ENCODE data around the gene CD48. TPM values are rescaled to one million over a fixed set of nuclear protein-coding genes. Genes with fewer than 3 reads are reported as not detected.

The CD48 gene
- total RNA-seq: 100 to 1,000 TPM; 272 to 276 TPM
- polyA plus RNA-seq: 100 to 1,000 TPM; 186 to 213 (median 200) TPM
- 237 to 504 (median 423) reads per million in 6 experiments for total RNA-seq

GRCh38 chr1:160711602-160712311 is at the start of gene CD48:
Gene CD48, minus strand, starts transcription at chr1:160711822. Its CDS starts 59 bp downstream, at chr1:160711763.
- Mint-ChIP-seq H3K27me3 (no peaks in the 10 kb centered on the region), H3K36me3 (no peaks in the 10 kb centered on the region), H3K27ac (peak within 1 kb of the TSS in 2 of 10 donors; percentile 87 to 95), H3K4me3 (no peak within 1 kb of the TSS), H3K4me1 (peaks cover 11 to 49% (median 38%) of the 10 kb centered on the region in 4 donors), H3K9me3 (no peaks in the 10 kb centered on the region)
- POLR2A ChIA-PET: interaction anchor here (0.6 to 6.3 kb wide), 19 partner anchors 9 to 631 kb away, joined by 3 to 52 read pairs (median 5); partner anchors contain the start of gene LY9
- peak; percentile 60 to 67 for ATAC-seq
- DNase-seq: peak; percentile 26 to 88 (median 64)

- POLR2A ChIA-PET: no interaction called here
- H3K9me3 Mint-ChIP-seq: peaks cover 0 to 10% (median 0%) of the 10 kb centered on the region in 9 donors
- no peaks in the 10 kb centered on the region for H3K27me3 Mint-ChIP-seq
- DNase-seq (no peak), ATAC-seq (no peak)
- no peaks in the 10 kb centered on the region for H3K36me3 Mint-ChIP-seq
- no peak overlapping the region for H3K27ac Mint-ChIP-seq
- peaks cover 2 to 16% (median 10%) of the 10 kb centered on the region in 4 donors for H3K4me1 Mint-ChIP-seq
- no peak overlapping the region for H3K4me3 Mint-ChIP-seq
Observed at GRCh38 chr1:160761046-160761445, 49.4 kb upstream of the CD48 start.

- Mint-ChIP-seq H3K4me1 (peaks cover 4 to 22% (median 16%) of the 10 kb centered on the region in 4 donors), H3K9me3 (peaks cover 0 to 10% (median 0%) of the 10 kb centered on the region in 9 donors), H3K27ac (no peak overlapping the region), H3K27me3 (no peaks in the 10 kb centered on the region), H3K36me3 (no peaks in the 10 kb centered on the region), H3K4me3 (no peak overlapping the region)
- ATAC-seq (no peak), DNase-seq (no peak)
- POLR2A ChIA-PET: no interaction called here
Observed at GRCh38 chr1:160759740-160760139, 48.1 kb upstream of the CD48 start.

GRCh38 chr1:160758521-160758920 is 46.9 kb upstream of the CD48 start:
- DNase-seq: no peak
- POLR2A ChIA-PET: no interaction called here
- H3K27me3 Mint-ChIP-seq: no peaks in the 10 kb centered on the region
- H3K4me3 Mint-ChIP-seq: no peak overlapping the region
- H3K27ac Mint-ChIP-seq: no peak overlapping the region
- peaks cover 4 to 27% (median 17%) of the 10 kb centered on the region in 4 donors for H3K4me1 Mint-ChIP-seq
- no peaks in the 10 kb centered on the region for H3K36me3 Mint-ChIP-seq
- ATAC-seq: no peak
- peaks cover 0 to 10% (median 0%) of the 10 kb centered on the region in 9 donors for H3K9me3 Mint-ChIP-seq

- peaks cover 0 to 10% (median 0%) of the 10 kb centered on the region in 9 donors for H3K9me3 Mint-ChIP-seq
- no peaks in the 10 kb centered on the region for H3K27me3 Mint-ChIP-seq
- H3K4me1 Mint-ChIP-seq: peaks cover 9 to 34% (median 30%) of the 10 kb centered on the region in 4 donors
- H3K4me3 Mint-ChIP-seq: peak overlapping the region in 2 of 10 donors; percentile 54 to 71
- no peak for DNase-seq
- peak overlapping the region in 7 of 10 donors; percentile 0 to 89 (median 39) for H3K27ac Mint-ChIP-seq
- ATAC-seq: no peak
- POLR2A ChIA-PET: no interaction called here
- H3K36me3 Mint-ChIP-seq: no peaks in the 10 kb centered on the region
Observed at GRCh38 chr1:160756849-160757201, 45.2 kb upstream of the CD48 start.

GRCh38 chr1:160755911-160756848 is 44.6 kb upstream of the CD48 start:
- ATAC-seq: peak; percentile 31 to 37
- Mint-ChIP-seq H3K4me3 (peak overlapping the region in 3 of 10 donors; percentile 12 to 71 (median 17)), H3K4me1 (peaks cover 13 to 38% (median 36%) of the 10 kb centered on the region in 4 donors), H3K9me3 (peaks cover 0 to 4% (median 0%) of the 10 kb centered on the region in 9 donors), H3K27me3 (no peaks in the 10 kb centered on the region), H3K27ac (peak overlapping the region in 7 of 10 donors; percentile 18 to 89 (median 60)), H3K36me3 (no peaks in the 10 kb centered on the region)
- peak in 1 of 10 donors; percentile 52 for DNase-seq
- POLR2A ChIA-PET: interaction anchor here (0.6 kb wide), 1 partner anchor 12 kb away, joined by 4 read pairs; no protein-coding TSS in a partner anchor

- peaks cover 15 to 45% (median 43%) of the 10 kb centered on the region in 4 donors for H3K4me1 Mint-ChIP-seq
- no peaks in the 10 kb centered on the region for H3K27me3 Mint-ChIP-seq
- H3K4me3 Mint-ChIP-seq: peak overlapping the region in 2 of 10 donors; percentile 17 to 71
- no peak for ATAC-seq
- DNase-seq: no peak
- H3K27ac Mint-ChIP-seq: peak overlapping the region in 4 of 10 donors; percentile 39 to 89 (median 72)
- POLR2A ChIA-PET: interaction anchor here (0.6 to 0.7 kb wide), 2 partner anchors 13 to 255 kb away, joined by 4 read pairs; no protein-coding TSS in a partner anchor
- no peaks in the 10 kb centered on the region for H3K9me3 Mint-ChIP-seq
- H3K36me3 Mint-ChIP-seq: no peaks in the 10 kb centered on the region
Observed at GRCh38 chr1:160755461-160755860, 43.8 kb upstream of the CD48 start.

GRCh38 chr1:160753594-160753993 is 42.0 kb upstream of the CD48 start:
- Mint-ChIP-seq H3K36me3 (no peaks in the 10 kb centered on the region), H3K27me3 (no peaks in the 10 kb centered on the region), H3K4me1 (peaks cover 19 to 58% (median 56%) of the 10 kb centered on the region in 4 donors), H3K27ac (peak overlapping the region in 2 of 10 donors; percentile 47 to 70), H3K9me3 (no peaks in the 10 kb centered on the region), H3K4me3 (no peak overlapping the region)
- DNase-seq (no peak), ATAC-seq (no peak)
- POLR2A ChIA-PET: no interaction called here

- ATAC-seq (no peak), DNase-seq (no peak)
- H3K36me3 Mint-ChIP-seq: no peaks in the 10 kb centered on the region
- H3K27ac Mint-ChIP-seq: peak overlapping the region in 4 of 10 donors; percentile 17 to 76 (median 27)
- no peak overlapping the region for H3K4me3 Mint-ChIP-seq
- no peaks in the 10 kb centered on the region for H3K27me3 Mint-ChIP-seq
- POLR2A ChIA-PET: no interaction called here
- H3K9me3 Mint-ChIP-seq: no peaks in the 10 kb centered on the region
- peaks cover 21 to 65% (median 62%) of the 10 kb centered on the region in 4 donors for H3K4me1 Mint-ChIP-seq
Observed at GRCh38 chr1:160752924-160753323, 41.3 kb upstream of the CD48 start.

GRCh38 chr1:160752406-160752805 is 40.8 kb upstream of the CD48 start:
- H3K36me3 Mint-ChIP-seq: no peaks in the 10 kb centered on the region
- no peaks in the 10 kb centered on the region for H3K27me3 Mint-ChIP-seq
- H3K9me3 Mint-ChIP-seq: no peaks in the 10 kb centered on the region
- peaks cover 21 to 69% (median 63%) of the 10 kb centered on the region in 4 donors for H3K4me1 Mint-ChIP-seq
- H3K27ac Mint-ChIP-seq: peak overlapping the region in 3 of 10 donors; percentile 17 to 76 (median 27)
- DNase-seq (no peak), ATAC-seq (no peak)
- POLR2A ChIA-PET: interaction anchor here (0.9 kb wide), 1 partner anchor 46 kb away, joined by 3 read pairs; no protein-coding TSS in a partner anchor
- H3K4me3 Mint-ChIP-seq: no peak overlapping the region

GRCh38 chr1:160750608-160751007 is 39.0 kb upstream of the CD48 start:
- H3K27ac Mint-ChIP-seq: peak overlapping the region in 7 of 10 donors; percentile 28 to 88 (median 44)
- H3K4me1 Mint-ChIP-seq: peaks cover 17 to 67% (median 55%) of the 10 kb centered on the region in 4 donors
- ATAC-seq (no peak), DNase-seq (no peak)
- POLR2A ChIA-PET: no interaction called here
- no peaks in the 10 kb centered on the region for H3K9me3 Mint-ChIP-seq
- no peaks in the 10 kb centered on the region for H3K36me3 Mint-ChIP-seq
- H3K27me3 Mint-ChIP-seq: no peaks in the 10 kb centered on the region
- peak overlapping the region in 2 of 10 donors; percentile 4 to 64 for H3K4me3 Mint-ChIP-seq

- H3K4me3 Mint-ChIP-seq: no peak overlapping the region
- peak overlapping the region in 3 of 10 donors; percentile 4 to 84 (median 33) for H3K27ac Mint-ChIP-seq
- no peaks in the 10 kb centered on the region for H3K27me3 Mint-ChIP-seq
- no peak for DNase-seq
- POLR2A ChIA-PET: interaction anchor here (1.2 kb wide), 1 partner anchor 19 kb away, joined by 5 read pairs; no protein-coding TSS in a partner anchor
- H3K36me3 Mint-ChIP-seq: no peaks in the 10 kb centered on the region
- peaks cover 29 to 78% (median 70%) of the 10 kb centered on the region in 4 donors for H3K4me1 Mint-ChIP-seq
- no peak for ATAC-seq
- H3K9me3 Mint-ChIP-seq: no peaks in the 10 kb centered on the region
Observed at GRCh38 chr1:160748878-160749269, 37.3 kb upstream of the CD48 start.
